Large intestine (tissue), 3 donors: ENCODE data around the gene FLNB. TPM values are rescaled to one million over a fixed set of nuclear protein-coding genes. Genes with fewer than 3 reads are reported as not detected.

Experiments
- DNase-seq, 2 donors: peaks; one replicate each; pipeline versions ENCODE4 v3.0.0 to v3.0.0-alpha.2; 2013
- H3K27ac ChIP-seq: one replicate; pipeline ENCODE4 v1.5.1; 2013; ENCODE audit warnings: low read length
- H3K27me3 ChIP-seq: 2 replicates; pipeline ENCODE4 v1.6.1; 2013; ENCODE audit warnings: low read length; ENCODE audit not compliant: control insufficient read depth, insufficient read depth
- H3K36me3 ChIP-seq: 2 replicates; pipeline ENCODE4 v1.6.1; 2013; ENCODE audit warnings: low read length; ENCODE audit not compliant: control insufficient read depth, insufficient read depth
- H3K4me1 ChIP-seq: one replicate; pipeline ENCODE4 v1.6.1; 2013; ENCODE audit warnings: low read length; ENCODE audit not compliant: control insufficient read depth, insufficient read depth
- H3K4me3 ChIP-seq: one replicate; pipeline ENCODE4 v1.5.1; 2013; ENCODE audit warnings: low read length
- H3K9me3 ChIP-seq: one replicate; pipeline ENCODE4 v1.6.1; 2013; ENCODE audit warnings: mild to moderate bottlenecking, low read depth, low read length, moderate library complexity; ENCODE audit not compliant: control insufficient read depth
- WGBS: methylation state at CpG from one replicate; pipeline ENCODE4 v1.1.5; 2013; ENCODE audit warnings: low lambda C conversion rate; ENCODE audit not compliant: insufficient coverage; 5-methylcytosine and 5-hydroxymethylcytosine counted together
- polyA plus RNA-seq: library from polyadenylated mRNA; unstranded; fragments of 120-200 nt; gene quantifications from one replicate; pipeline ENCODE4 v1.2.1, GENCODE V29; 2013

Gene FLNB
- polyA plus RNA-seq, 1 donor, result 149 TPM

DNA sequence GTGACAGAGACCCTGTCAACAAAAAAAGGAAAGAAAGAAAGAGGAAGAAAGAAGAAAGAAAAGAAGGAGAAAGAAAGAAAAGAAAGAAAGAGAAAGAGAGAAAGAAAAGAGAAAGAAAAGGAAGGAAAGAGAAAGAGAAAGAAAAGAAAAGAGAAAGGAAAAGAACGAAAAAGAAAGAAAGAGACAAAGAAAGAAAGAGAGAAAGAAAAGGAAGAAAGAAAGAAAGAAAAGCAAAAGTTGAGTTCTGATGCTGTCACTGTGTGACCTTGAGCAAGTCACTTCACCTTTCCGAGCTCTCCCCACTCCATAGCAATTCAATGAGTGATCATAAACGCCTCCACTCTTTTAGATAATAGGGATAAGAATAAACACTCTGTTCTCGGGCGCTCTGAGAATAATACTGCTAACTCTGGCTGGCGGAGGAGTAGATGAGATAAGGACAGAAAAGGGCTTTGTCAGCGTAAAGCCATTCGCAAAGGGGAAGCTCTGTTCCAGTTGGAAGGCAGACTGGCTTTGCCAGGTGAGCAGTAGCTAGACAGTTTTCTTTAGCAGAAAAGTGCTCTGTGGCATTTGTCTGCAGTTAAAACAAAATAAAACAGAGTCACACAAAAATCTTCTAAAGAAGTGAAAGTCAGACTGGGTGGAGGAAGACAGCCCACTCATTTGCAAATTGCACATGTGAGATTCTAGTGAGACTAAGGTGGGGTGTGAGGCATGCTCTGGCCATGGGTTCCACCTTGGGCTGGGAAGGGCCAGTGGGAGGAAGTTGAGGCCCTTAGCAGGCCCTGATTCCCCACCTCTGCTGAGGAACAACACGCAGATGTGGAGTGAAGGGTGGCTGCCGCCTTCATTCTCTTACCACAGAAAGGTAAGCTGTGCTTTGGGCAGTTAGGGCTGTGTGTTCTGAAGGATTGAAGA lies 9.6 kb upstream of the FLNB start:
- peak; percentile 79 to 88 for DNase-seq
- 23% methylated on average over 6 of the region's 10 CpGs for WGBS
- no peaks in the 10 kb centered on the region for H3K27me3 ChIP-seq

DNA sequence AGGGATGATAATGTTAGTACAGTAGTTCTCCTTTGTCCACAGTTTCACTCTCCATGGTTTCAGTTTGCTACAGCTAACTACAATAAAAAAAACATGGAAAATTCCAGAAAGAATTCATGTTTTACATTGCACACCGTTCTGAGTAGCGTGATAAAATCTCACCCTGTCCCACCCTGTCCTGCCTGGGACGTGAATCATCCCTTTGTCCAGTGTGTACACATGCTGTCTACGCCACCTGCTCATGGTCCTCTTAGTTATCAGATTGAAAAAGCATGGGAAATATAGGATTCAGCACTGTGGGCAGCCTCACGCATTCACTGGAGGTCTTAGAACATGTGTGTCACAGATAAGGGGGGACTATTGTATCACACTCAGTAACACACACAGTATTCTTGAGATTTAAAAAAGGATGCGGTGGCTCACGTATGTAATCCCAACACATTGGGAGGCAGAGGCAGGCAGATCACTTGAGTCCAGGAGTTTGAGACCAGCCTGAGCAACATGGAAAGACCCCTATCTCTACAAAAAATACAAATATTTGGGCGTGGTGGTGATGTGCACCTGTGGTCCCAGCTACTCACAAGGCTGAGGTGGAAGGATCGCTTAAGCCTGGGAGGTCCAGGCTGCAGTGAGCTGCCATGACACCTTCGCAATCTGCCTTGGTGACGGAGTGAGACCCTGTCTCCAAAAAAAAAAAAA lies 8.7 kb upstream of the FLNB start:
- peak in 1 of 2 donors; percentile 51 for DNase-seq
- Histone ChIP-seq H3K36me3 (no peaks in the 10 kb centered on the region), H3K4me3 (no peak overlapping the region), H3K27ac (peak overlapping the region; percentile 77), H3K9me3 (no peaks in the 10 kb centered on the region), H3K4me1 (peaks cover 16% of the 10 kb centered on the region), H3K27me3 (no peaks in the 10 kb centered on the region)
- 100% methylated on average over 1 of the region's 11 CpGs for WGBS

More for the DNA sequence above, 9.6 kb upstream of the FLNB start:
- Histone ChIP-seq H3K4me1 (peaks cover 17% of the 10 kb centered on the region), H3K4me3 (no peak overlapping the region), H3K36me3 (no peaks in the 10 kb centered on the region), H3K27ac (peak overlapping the region; percentile 77), H3K9me3 (no peaks in the 10 kb centered on the region)

DNA sequence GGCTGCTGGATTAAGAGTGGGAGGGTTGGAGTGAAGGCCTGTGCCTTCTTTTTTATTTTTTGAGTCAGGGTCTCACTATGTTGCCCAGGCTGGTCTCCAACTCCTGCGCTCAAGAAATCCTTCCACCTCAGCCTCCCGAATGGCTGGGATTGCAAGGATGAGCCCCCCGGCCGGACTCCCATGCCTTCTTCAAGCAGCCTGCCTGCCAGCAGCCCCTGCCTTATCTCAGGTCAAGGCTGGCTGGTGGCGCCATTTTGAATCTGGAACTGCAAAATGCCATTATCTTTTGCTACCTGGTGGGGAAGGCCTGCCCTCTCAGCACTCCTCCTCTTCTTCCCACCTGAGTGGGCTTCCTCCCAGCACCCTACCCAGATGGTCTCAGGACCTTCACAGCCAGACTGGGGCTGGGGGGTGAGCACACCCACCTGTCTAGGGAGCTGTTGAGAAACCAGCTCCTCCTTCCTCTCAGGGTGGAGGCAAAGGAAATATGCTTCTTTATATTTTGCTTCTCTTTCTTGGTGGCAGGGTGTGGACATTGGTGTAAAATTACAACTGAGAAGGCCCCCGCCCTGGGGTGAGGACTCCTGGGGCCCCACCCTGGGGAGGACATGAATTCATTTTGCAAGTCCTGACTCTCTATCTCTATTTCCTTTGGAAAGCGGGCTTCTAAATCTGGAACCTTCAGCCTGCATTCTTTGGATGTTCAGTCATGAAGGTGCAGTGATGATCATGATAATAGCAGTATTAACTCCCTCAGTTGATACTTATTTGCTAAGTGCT lies 7.7 kb upstream of the FLNB start:
- no peak overlapping the region for H3K27ac ChIP-seq
- no peaks in the 10 kb centered on the region for H3K36me3 ChIP-seq
- no peaks in the 10 kb centered on the region for H3K9me3 ChIP-seq
- DNase-seq, result no peak
- H3K27me3 ChIP-seq, result no peaks in the 10 kb centered on the region
- H3K4me1 ChIP-seq, result peaks cover 19% of the 10 kb centered on the region
- WGBS, result no CpG with 5 or more reads among the region's 7 CpGs
- H3K4me3 ChIP-seq, result no peak overlapping the region

- no peak for DNase-seq
- no peak overlapping the region for H3K4me3 ChIP-seq
- peaks cover 19% of the 10 kb centered on the region for H3K4me1 ChIP-seq
- no peaks in the 10 kb centered on the region for H3K27me3 ChIP-seq
- H3K27ac ChIP-seq, result no peak overlapping the region
- H3K36me3 ChIP-seq, result no peaks in the 10 kb centered on the region
- H3K9me3 ChIP-seq, result no peaks in the 10 kb centered on the region
- WGBS, result 60% methylated on average over 1 of the region's 3 CpGs
These were observed 7.1 kb upstream of the FLNB start for GRCh38 chr3:58001086-58001467.

DNA sequence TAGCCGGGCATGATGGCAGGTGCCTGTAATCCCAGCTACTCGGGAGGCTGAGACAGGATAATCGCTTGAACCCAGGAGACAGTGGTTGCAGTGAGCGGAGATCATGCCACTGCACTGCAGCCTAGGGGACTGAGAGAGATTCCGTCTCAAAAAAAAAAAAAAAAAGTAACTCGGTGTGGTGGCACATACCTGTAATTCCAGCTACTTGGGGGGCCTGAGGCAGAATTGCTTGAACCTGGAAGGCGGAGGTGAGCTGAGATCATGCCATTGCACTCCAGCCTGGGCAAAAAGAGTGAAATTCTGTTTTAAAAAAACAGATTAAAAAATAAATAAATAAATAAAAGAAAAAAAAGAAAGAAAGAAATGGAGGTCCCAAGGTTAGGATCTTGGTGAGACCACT lies 6.2 kb upstream of the FLNB start:
- no peak for DNase-seq
- Histone ChIP-seq H3K36me3 (no peaks in the 10 kb centered on the region), H3K27me3 (no peaks in the 10 kb centered on the region), H3K4me1 (peaks cover 19% of the 10 kb centered on the region), H3K9me3 (no peaks in the 10 kb centered on the region), H3K4me3 (no peak overlapping the region), H3K27ac (no peak overlapping the region)
- 100% methylated on average over 1 of the region's 7 CpGs for WGBS

- no peak overlapping the region for H3K4me3 ChIP-seq
- WGBS, result no CpG with 5 or more reads among the region's 5 CpGs
- H3K4me1 ChIP-seq, result peaks cover 19% of the 10 kb centered on the region
- H3K27me3 ChIP-seq, result no peaks in the 10 kb centered on the region
- no peaks in the 10 kb centered on the region for H3K9me3 ChIP-seq
- no peaks in the 10 kb centered on the region for H3K36me3 ChIP-seq
- DNase-seq, result no peak
- no peak overlapping the region for H3K27ac ChIP-seq
These were observed 5.1 kb upstream of the FLNB start for GRCh38 chr3:58003093-58003492.

DNA sequence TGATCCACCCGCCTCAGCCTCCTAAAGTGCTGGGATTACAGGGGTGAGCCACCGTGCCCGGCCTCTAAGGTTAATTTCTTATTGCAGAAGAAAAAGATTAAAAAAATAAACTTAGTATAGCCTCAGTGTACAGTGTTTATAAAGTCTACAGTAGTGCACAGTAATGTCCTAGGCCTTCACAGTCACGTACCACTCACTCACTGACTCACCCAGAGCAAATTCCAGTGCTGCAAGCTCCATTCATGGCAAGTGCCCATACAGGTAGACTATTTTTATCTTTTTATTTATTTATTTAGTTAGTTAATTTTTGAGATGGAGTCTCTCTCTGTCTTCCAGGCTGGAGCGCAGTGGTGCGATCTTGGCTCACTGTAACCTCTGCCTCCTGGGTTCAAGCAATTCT lies 3.2 kb upstream of the FLNB start:
- WGBS, result 66% methylated on average over 3 of the region's 6 CpGs
- Histone ChIP-seq H3K27ac (peak overlapping the region; percentile 28), H3K27me3 (no peaks in the 10 kb centered on the region), H3K4me1 (peaks cover 5% of the 10 kb centered on the region), H3K9me3 (no peaks in the 10 kb centered on the region), H3K36me3 (no peaks in the 10 kb centered on the region), H3K4me3 (no peak overlapping the region)
- DNase-seq, result peak in 1 of 2 donors; percentile 77

GRCh38 chr3:58005669-58006068 lies 2.6 kb upstream of the FLNB start:
- Histone ChIP-seq H3K36me3 (no peaks in the 10 kb centered on the region), H3K9me3 (no peaks in the 10 kb centered on the region), H3K27me3 (no peaks in the 10 kb centered on the region), H3K4me3 (no peak overlapping the region), H3K4me1 (peaks cover 11% of the 10 kb centered on the region), H3K27ac (no peak overlapping the region)
- WGBS, result no CpG with 5 or more reads among the region's 2 CpGs
- DNase-seq, result no peak

DNA sequence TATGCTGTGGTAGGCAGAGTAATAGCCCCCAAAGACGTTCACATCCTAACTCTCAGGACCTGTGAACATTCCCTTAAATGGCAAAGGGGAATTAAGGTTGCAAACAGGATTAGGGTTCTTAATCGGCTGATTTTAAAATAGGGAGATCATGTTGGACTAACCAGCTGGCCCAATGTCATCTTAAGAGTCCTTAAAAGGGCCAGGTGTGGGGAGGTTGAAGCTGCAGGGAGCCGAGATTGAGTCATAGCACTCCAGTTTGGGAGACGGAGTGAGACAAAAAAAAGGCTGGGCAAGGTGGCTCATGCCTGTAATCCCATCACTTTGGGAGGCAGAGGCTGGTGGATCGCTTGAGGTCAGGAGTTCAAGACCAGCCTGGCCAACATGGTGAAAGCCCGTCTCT lies 1.6 kb upstream of the FLNB start:
- Histone ChIP-seq H3K27ac (no peak overlapping the region), H3K4me3 (no peak overlapping the region), H3K9me3 (no peaks in the 10 kb centered on the region), H3K27me3 (no peaks in the 10 kb centered on the region), H3K4me1 (peaks cover 18% of the 10 kb centered on the region), H3K36me3 (no peaks in the 10 kb centered on the region)
- DNase-seq, result no peak
- WGBS, result no CpG with 5 or more reads among the region's 6 CpGs
